Measurements from ENCODE around the gene CCDC192.

DNA sequence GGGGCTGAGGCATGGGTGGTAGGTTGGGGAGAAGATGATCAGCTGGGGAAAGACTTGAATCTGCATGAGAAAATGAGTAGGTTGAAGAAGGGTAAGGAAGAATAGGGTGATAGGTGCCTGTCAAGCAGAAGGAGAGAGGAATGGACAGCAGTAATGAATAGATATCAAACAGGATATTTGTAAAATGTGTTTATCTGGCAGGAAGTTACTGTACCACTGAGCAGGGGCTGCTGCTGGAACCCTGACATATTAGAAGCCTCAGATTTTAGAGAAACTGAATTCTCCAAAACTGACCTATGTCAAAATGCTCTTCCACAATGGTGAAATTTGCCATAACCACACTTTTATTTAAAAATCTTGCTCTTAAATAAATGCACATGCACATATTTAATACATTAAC is 41.0 kb downstream of the CCDC192 start:
- TF ChIP-seq, protein P1, sequence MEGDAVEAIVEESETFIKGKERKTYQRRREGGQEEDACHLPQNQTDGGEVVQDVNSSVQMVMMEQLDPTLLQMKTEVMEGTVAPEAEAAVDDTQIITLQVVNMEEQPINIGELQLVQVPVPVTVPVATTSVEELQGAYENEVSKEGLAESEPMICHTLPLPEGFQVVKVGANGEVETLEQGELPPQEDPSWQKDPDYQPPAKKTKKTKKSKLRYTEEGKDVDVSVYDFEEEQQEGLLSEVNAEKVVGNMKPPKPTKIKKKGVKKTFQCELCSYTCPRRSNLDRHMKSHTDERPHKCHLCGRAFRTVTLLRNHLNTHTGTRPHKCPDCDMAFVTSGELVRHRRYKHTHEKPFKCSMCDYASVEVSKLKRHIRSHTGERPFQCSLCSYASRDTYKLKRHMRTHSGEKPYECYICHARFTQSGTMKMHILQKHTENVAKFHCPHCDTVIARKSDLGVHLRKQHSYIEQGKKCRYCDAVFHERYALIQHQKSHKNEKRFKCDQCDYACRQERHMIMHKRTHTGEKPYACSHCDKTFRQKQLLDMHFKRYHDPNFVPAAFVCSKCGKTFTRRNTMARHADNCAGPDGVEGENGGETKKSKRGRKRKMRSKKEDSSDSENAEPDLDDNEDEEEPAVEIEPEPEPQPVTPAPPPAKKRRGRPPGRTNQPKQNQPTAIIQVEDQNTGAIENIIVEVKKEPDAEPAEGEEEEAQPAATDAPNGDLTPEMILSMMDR (IDR thresholded peaks at IDR 0.05; ENCODE audit: insufficient read depth, low read length, poor library complexity, severe bottlenecking), result no peak
- no peak for TF ChIP-seq EZH2phosphoT487 (conservative IDR thresholded peaks at IDR 0.05; ENCODE audit: low read length)

All from SU-DHL-6 (cell line).